CD14-positive monocyte (primary cell): ENCODE measurements around the gene WSB1. TPM values are rescaled to one million over a fixed set of nuclear protein-coding genes. Genes with fewer than 3 reads are reported as not detected.

ENCODE experiments used
- DNase-seq, 3 donors: peaks; one replicate each; pipeline ENCODE4 v3.0.0-alpha.2; 2011 to 2022
- H2AFZ ChIP-seq: 2 replicates; pipeline ENCODE4 v1.6.0; 2012; ENCODE audit warnings: mild to moderate bottlenecking, low read depth, low read length, inconsistent platforms; ENCODE audit not compliant: insufficient read depth, poor library complexity, severe bottlenecking
- H3K27ac ChIP-seq, 2 donors: 1 replicate in 1 of 2; 2 replicates in 1 of 2; pipeline ENCODE4 v1.5.1; 2012 to 2013; ENCODE audit warnings: low read length in 2 of 2, control low read depth in 1 of 2, inconsistent platforms in 1 of 2, low read depth in 1 of 2, mild to moderate bottlenecking in 1 of 2
- H3K27me3 ChIP-seq, 2 donors: one replicate each; pipeline versions ENCODE4 v1.6.0 to v1.6.1; 2011 to 2013; ENCODE audit warnings: low read length in 2 of 2; ENCODE audit not compliant: control insufficient read depth in 2 of 2, insufficient read depth in 2 of 2
- H3K36me3 ChIP-seq, 2 donors: replicated peaks in 1 of 2; 1 replicate in 1 of 2; 2 replicates in 1 of 2; pipeline versions ENCODE4 v1.5.1 to v1.6.1; 2012 to 2013; ENCODE audit warnings: low read length in 2 of 2, control low read depth in 1 of 2, inconsistent platforms in 1 of 2, mild to moderate bottlenecking in 1 of 2; ENCODE audit not compliant: insufficient read depth in 2 of 2, control insufficient read depth in 1 of 2
- H3K4me1 ChIP-seq, 2 donors: 1 replicate in 1 of 2; 2 replicates in 1 of 2; pipeline versions ENCODE4 v1.5.1 to v1.6.1; 2012 to 2013; ENCODE audit warnings: low read length in 2 of 2, control low read depth in 1 of 2, inconsistent platforms in 1 of 2, mild to moderate bottlenecking in 1 of 2, moderate library complexity in 1 of 2; ENCODE audit not compliant: insufficient read depth in 2 of 2, control insufficient read depth in 1 of 2
- H3K4me2 ChIP-seq: replicated peaks from 2 replicates; pipeline ENCODE3; 2012; ENCODE audit warnings: low read length, moderate library complexity, mild to moderate bottlenecking; ENCODE audit not compliant: poor library complexity, severe bottlenecking; ENCODE audit errors: extremely low read depth
- H3K4me3 ChIP-seq, 3 experiments: fragments of 200-600 bp in 1 of 3; sonication (generic) in 1 of 3; replicated peaks in 1 of 3; 1 replicate in 2 of 3; 2 replicates in 1 of 3; pipeline ENCODE4 v1.5.1; 2011 to 2013; ENCODE audit warnings: low read length in 3 of 3, mild to moderate bottlenecking in 3 of 3, control low read depth in 2 of 3, low read depth in 2 of 3, inconsistent platforms in 1 of 3, moderate library complexity in 1 of 3
- H3K79me2 ChIP-seq: 2 replicates; pipeline ENCODE4 v1.6.0; 2012; ENCODE audit warnings: mild to moderate bottlenecking, control low read depth, inconsistent platforms, low read length, moderate library complexity; ENCODE audit not compliant: insufficient read depth
- H3K9ac ChIP-seq: 2 replicates; pipeline ENCODE4 v1.6.0; 2017; ENCODE audit warnings: low read length, mild to moderate bottlenecking; ENCODE audit not compliant: insufficient read depth, poor library complexity, severe bottlenecking
- H3K9me3 ChIP-seq, 2 donors: replicated peaks in 1 of 2; 1 replicate in 1 of 2; 2 replicates in 1 of 2; pipeline versions ENCODE4 v1.5.1 to v1.6.1; 2012 to 2013; ENCODE audit warnings: low read length in 2 of 2, control low read depth in 1 of 2; ENCODE audit not compliant: control insufficient read depth in 1 of 2, insufficient read depth in 1 of 2
- H4K20me1 ChIP-seq: 2 replicates; pipeline ENCODE4 v1.6.0; 2012; ENCODE audit warnings: mild to moderate bottlenecking, low read length, control low read depth, moderate library complexity; ENCODE audit not compliant: insufficient read depth
- H3K27ac Mint-ChIP-seq, 7 donors: one replicate each; pipeline ENCODE4 v1.8.0; 2020; ENCODE audit warnings: mild to moderate bottlenecking in 7 of 7, mixed read lengths in 7 of 7, moderate library complexity in 6 of 7, inconsistent platforms in 2 of 7
- H3K27me3 Mint-ChIP-seq, 3 donors: one replicate each; pipeline ENCODE4 v1.8.0; 2021 to 2022; ENCODE audit warnings: low read depth in 3 of 3, mild to moderate bottlenecking in 3 of 3, mixed read lengths in 3 of 3, moderate library complexity in 3 of 3, inconsistent platforms in 1 of 3
- H3K36me3 Mint-ChIP-seq, 2 donors: one replicate each; pipeline ENCODE4 v1.8.0; 2020; ENCODE audit warnings: mixed read lengths in 2 of 2, inconsistent platforms in 1 of 2, mild to moderate bottlenecking in 1 of 2
- H3K4me1 Mint-ChIP-seq: one replicate; pipeline ENCODE4 v1.8.0; 2020; ENCODE audit warnings: mild to moderate bottlenecking, mixed read lengths
- H3K4me3 Mint-ChIP-seq, 2 donors: one replicate each; pipeline ENCODE4 v1.8.0; 2020; ENCODE audit warnings: mild to moderate bottlenecking in 2 of 2, mixed read lengths in 2 of 2, moderate library complexity in 1 of 2
- H3K9me3 Mint-ChIP-seq, 7 donors: one replicate each; pipeline ENCODE4 v1.8.0; 2020 to 2022; ENCODE audit warnings: mixed read lengths in 7 of 7, mild to moderate bottlenecking in 6 of 7, moderate library complexity in 6 of 7, inconsistent platforms in 2 of 7
- WGBS: methylation state at CpG from one replicate; pipeline ENCODE4 v1.1.5; 2013; ENCODE audit warnings: missing lambda C conversion rate; ENCODE audit not compliant: insufficient coverage; 5-methylcytosine and 5-hydroxymethylcytosine counted together
- intact Hi-C, 2 donors: fragments of 100-400 bp; cut with micrococcal nuclease; formaldehyde crosslinking; loops; one replicate each; pipeline versions ENCODE4 v1.15.0 to v1.15.1; 2023
- polyA plus RNA-seq, 3 donors: library from polyadenylated mRNA; depleted of rRNA in 1 of 3; unstranded in 2 of 3; stranded (reverse) in 1 of 3; fragments of 300-500 nt in 2 of 3; fragments of >200 nt in 1 of 3; fragmentation: Illumina TruSeq in 2 of 3; gene quantifications; 1 replicate in 2 of 3; 2 replicates in 1 of 3; pipeline ENCODE4 v1.2.3, GENCODE V29; 2012 to 2021
- TF ChIP-seq, protein P1 (sequence below): fragments of 200-600 bp; IDR thresholded peaks from one replicate; pipeline ENCODE4 v1.8.0; 2022; ENCODE audit warnings: antibody characterized with exemption, mild to moderate bottlenecking

Gene WSB1
- polyA plus RNA-seq, 3 donors, result 220 to 368 (median 296) TPM

DNA sequence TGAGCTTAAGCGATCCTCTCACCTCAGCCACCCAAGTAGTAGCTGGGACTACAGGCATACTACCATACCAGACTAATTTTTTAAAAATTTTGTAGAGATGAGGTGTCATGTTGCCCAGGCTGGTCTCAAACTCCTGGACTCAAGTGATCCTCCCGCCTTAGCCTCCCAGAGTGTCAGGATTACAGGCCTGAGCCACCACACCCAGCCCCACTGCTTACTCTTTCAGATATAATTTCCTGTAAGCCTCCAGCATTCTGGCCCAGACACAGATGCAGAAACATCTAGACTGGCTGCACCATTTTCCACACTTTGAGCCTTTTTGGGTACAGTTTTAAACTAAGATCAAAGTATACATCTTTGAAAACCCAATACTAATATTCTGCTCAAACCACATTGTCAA lies 8.4 kb upstream of the WSB1 start:
- Histone ChIP-seq H3K79me2 (peaks cover 7% of the 10 kb centered on the region), H3K9me3 (no peaks in the 10 kb centered on the region), H3K4me3 (no peak overlapping the region), H4K20me1 (no peaks in the 10 kb centered on the region), H2AFZ (no peak overlapping the region), H3K4me2 (no peak overlapping the region), H3K36me3 (no peaks in the 10 kb centered on the region), H3K4me1 (peaks cover 59 to 62% of the 10 kb centered on the region in 2 donors), H3K27ac (no peak overlapping the region), H3K27me3 (no peaks in the 10 kb centered on the region), H3K9ac (no peak overlapping the region)
- 100% methylated on average over 1 of the region's 2 CpGs for WGBS
- H3K36me3 Mint-ChIP-seq, result peaks cover 0 to 1% of the 10 kb centered on the region in 2 donors
- DNase-seq, result no peak
- intact Hi-C loops, result no loop called here
- no peaks in the 10 kb centered on the region for H3K9me3 Mint-ChIP-seq
- TF ChIP-seq, protein P1, sequence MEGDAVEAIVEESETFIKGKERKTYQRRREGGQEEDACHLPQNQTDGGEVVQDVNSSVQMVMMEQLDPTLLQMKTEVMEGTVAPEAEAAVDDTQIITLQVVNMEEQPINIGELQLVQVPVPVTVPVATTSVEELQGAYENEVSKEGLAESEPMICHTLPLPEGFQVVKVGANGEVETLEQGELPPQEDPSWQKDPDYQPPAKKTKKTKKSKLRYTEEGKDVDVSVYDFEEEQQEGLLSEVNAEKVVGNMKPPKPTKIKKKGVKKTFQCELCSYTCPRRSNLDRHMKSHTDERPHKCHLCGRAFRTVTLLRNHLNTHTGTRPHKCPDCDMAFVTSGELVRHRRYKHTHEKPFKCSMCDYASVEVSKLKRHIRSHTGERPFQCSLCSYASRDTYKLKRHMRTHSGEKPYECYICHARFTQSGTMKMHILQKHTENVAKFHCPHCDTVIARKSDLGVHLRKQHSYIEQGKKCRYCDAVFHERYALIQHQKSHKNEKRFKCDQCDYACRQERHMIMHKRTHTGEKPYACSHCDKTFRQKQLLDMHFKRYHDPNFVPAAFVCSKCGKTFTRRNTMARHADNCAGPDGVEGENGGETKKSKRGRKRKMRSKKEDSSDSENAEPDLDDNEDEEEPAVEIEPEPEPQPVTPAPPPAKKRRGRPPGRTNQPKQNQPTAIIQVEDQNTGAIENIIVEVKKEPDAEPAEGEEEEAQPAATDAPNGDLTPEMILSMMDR, result no peak
- H3K4me1 Mint-ChIP-seq, result peaks cover 54% of the 10 kb centered on the region
- peak overlapping the region in 3 of 7 donors; percentile 59 to 85 (median 75) for H3K27ac Mint-ChIP-seq
- H3K4me3 Mint-ChIP-seq, result no peak overlapping the region
- H3K27me3 Mint-ChIP-seq, result peaks cover 0 to 1% (median 0%) of the 10 kb centered on the region in 3 donors

DNA sequence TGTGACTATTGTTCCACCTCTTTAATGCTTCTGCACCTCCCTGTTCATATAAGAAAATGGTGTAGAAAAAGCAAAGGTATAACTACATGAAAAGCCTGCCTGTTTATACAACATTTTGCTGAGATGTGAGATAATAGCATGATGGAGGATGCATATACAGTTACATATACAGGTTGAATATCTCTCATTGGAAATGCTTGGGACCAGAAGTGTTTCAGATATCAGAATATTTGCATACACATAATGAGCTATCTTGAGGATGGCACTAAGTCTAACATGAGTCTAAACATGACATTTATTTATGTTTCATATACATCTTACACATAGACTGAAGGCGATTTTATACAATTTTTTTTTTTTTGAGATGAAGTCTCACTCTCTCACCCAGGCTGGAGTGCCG lies 5.7 kb upstream of the WSB1 start:
- intact Hi-C loops, result no loop called here
- peaks cover 30% of the 10 kb centered on the region for H3K4me1 Mint-ChIP-seq
- TF ChIP-seq, protein P1, result no peak
- peaks cover 11% of the 10 kb centered on the region for H3K79me2 ChIP-seq
- no peak overlapping the region for H3K4me2 ChIP-seq
- H3K9me3 ChIP-seq, result no peaks in the 10 kb centered on the region
- H3K9ac ChIP-seq, result no peak overlapping the region
- WGBS, result 100% methylated on average over 2 of the region's 2 CpGs
- no peak overlapping the region for H3K27ac ChIP-seq
- H3K36me3 Mint-ChIP-seq, result peaks cover 1% of the 10 kb centered on the region in 2 donors
- no peak for DNase-seq
- no peak overlapping the region for H3K27ac Mint-ChIP-seq
- peaks cover 38 to 41% of the 10 kb centered on the region in 2 donors for H3K4me1 ChIP-seq
- H2AFZ ChIP-seq, result no peak overlapping the region
- no peaks in the 10 kb centered on the region for H3K27me3 ChIP-seq
- no peaks in the 10 kb centered on the region for H4K20me1 ChIP-seq
- H3K4me3 Mint-ChIP-seq, result no peak overlapping the region
- H3K36me3 ChIP-seq, result no peaks in the 10 kb centered on the region
- no peaks in the 10 kb centered on the region for H3K9me3 Mint-ChIP-seq
- no peak overlapping the region for H3K4me3 ChIP-seq
- H3K27me3 Mint-ChIP-seq, result peaks cover 0 to 1% (median 0%) of the 10 kb centered on the region in 3 donors
